HG03460 (cell line): ENCODE measurements around the gene MARVELD3.
"Not testable (repeated sequence)": the region's sequence is repeated elsewhere in the genome, so short reads cannot be mapped to it uniquely, and the experiment has no call there.

Experiments
- ATAC-seq: cut with Tn5 transposase; IDR thresholded peaks from one replicate; pipeline ENCODE4 v1.9.1; 2021; ENCODE audit not compliant: unreplicated experiment

The MARVELD3 gene

DNA sequence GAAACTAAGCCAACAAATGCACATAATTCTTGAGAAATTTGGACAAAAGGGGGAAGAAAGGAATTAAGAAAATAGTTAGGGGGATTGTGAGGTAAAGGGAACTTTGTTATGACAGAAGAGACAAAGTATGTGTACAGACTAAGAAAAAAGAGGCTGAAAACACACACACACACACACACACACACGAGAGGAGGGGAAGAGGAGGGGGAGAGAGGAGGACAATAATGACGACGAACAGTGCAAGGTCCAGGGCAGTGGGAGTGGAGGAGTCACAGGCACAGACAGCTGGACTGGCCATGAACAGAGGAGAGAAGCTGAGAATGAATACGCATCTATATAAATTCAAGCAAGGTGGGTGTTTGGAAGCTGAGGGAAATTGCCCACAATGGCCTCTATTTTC is 44.6 kb downstream of the MARVELD3 start:
- no peak for ATAC-seq

- ATAC-seq = no peak
Observed at GRCh38 chr16:71671165-71671564, 45.2 kb downstream of the MARVELD3 start.

GRCh38 chr16:71672125-71672524 is 46.1 kb downstream of the MARVELD3 start:
- no peak for ATAC-seq

- no peak for ATAC-seq
Observed at GRCh38 chr16:71672803-71673581, 47.0 kb downstream of the MARVELD3 start.

DNA sequence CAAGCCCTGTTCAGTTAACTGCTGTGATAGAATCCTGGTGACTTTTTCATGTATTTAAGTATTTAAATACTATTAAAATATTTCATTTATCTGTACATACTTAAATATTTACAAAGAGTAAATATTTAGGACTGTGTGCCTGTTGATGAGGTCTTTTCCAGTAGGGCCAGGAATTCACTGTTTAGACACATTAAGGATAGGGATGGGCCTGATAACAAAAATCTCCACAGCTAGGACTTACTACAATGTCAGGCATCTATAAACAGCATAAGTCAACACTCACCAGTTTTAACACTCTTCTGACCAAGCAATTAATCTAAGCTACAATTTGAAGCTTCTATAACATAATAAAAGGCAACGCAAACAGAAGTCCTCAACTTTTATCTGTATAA is 47.6 kb downstream of the MARVELD3 start:
- ATAC-seq = no peak

- ATAC-seq = no peak
Observed at GRCh38 chr16:71674229-71674628, 48.2 kb downstream of the MARVELD3 start.

GRCh38 chr16:71675380-71675779 is 49.4 kb downstream of the MARVELD3 start:
- ATAC-seq = no peak

DNA sequence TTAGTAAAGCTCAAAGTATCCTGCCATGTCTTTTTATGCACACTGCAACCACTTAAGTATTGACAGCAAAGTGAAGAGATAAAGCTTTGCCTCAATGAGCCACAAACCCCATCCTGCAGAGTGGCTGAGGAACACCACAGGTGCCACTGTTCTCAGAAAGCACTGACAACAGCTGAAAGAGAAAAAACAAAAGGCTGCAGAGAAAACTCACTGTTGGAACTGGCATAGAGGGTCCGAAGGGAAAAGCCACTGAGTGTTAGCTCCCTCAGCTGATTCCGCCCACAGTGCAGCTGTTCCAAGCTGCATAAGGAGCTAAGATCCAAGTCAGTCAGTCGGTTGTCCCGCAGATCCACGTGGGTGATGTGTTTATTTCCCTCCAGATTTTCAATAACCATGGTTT is 50.3 kb downstream of the MARVELD3 start:
- no peak for ATAC-seq

DNA sequence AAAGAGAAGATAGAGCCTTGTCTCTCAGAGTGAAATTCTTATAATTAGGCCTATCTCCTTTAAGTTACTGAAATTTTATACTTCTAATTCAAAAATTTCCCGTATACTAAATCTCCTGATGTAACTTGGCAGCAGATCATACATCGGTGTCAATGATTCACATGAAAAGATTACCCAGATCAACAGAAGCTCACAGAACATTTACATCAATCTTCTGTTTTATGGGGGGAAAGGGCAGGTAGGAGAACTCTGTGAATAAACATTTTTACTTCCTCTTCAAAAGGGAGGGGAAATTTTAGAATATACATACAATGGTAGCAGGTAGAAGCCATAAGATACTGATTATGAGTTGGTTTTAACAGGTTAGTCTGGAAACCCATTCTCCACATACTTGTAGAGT is 55.4 kb downstream of the MARVELD3 start:
- ATAC-seq = no peak

DNA sequence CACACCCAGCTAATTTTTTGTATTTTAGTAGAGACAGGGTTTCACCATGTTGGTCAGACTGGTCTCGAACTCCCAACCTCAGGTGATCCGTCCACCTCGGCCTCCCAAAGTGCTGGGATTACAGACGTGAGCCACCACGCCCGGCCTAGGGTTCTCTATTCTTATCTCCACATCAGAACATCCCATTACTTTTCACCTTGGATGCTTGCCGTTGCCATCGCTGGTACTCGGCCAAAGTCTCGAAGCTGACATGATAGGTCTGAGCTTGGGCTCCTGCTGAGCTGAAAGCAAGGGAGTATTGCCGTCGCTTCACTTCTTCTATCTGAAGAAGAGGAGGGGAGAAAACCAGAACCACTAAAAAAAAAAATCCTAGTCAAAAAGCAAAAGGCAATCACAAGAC is 58.3 kb downstream of the MARVELD3 start:
- not testable (repeated sequence) for ATAC-seq
